ENCODE measurements around the gene SNPH.
"Not testable (repeated sequence)": the region's sequence is repeated elsewhere in the genome, so short reads cannot be mapped to it uniquely, and the experiment has no call there.

The SNPH gene

GRCh38 chr20:1247689-1248088 lies 18.4 kb upstream of the SNPH start:
- TF ChIP-seq SUZ12 (IDR thresholded peaks at IDR 0.05; ENCODE audit: extremely low read depth, insufficient read depth, insufficient read length), result no peak
- TF ChIP-seq ZNF274 (IDR thresholded peaks at IDR 0.05; ENCODE audit: low read depth, low read length), result no peak
- no peak for TF ChIP-seq YY1 (IDR thresholded peaks at IDR 0.05; ENCODE audit: insufficient read depth, insufficient read length)
- H3K27me3 ChIP-seq (ENCODE audit: insufficient read depth, insufficient read length), result no peaks in the 10 kb centered on the region

GRCh38 chr20:1250282-1250681 lies 15.8 kb upstream of the SNPH start:
- H3K27me3 ChIP-seq (ENCODE audit: insufficient read depth, insufficient read length); H3K4me3 ChIP-seq (ENCODE audit: insufficient read length, low read depth); H3K9me3 ChIP-seq (ENCODE audit: insufficient read depth, low read length); DNase-seq (ENCODE audit: low read depth, low spot score); H3K9ac ChIP-seq (ENCODE audit: insufficient read length, low read depth); H3K4me1 ChIP-seq (ENCODE audit: insufficient read depth, insufficient read length); H3K36me3 ChIP-seq (ENCODE audit: insufficient read depth, insufficient read length, low read length): not testable (repeated sequence)

More at GRCh38 chr20:1247689-1248088, 18.4 kb upstream of the SNPH start:
- DNase-seq (ENCODE audit: low read depth, low spot score), result no peak
- Histone ChIP-seq H3K4me3 (ENCODE audit: insufficient read length, low read depth) (no peak overlapping the region), H3K9me3 (ENCODE audit: insufficient read depth, low read length) (no peaks in the 10 kb centered on the region), H3K36me3 (ENCODE audit: insufficient read depth, insufficient read length, low read length) (no peaks in the 10 kb centered on the region), H3K4me1 (ENCODE audit: insufficient read depth, insufficient read length) (no peaks in the 10 kb centered on the region), H3K9ac (ENCODE audit: insufficient read length, low read depth) (no peak overlapping the region)

- TF ChIP-seq SUZ12 (IDR thresholded peaks at IDR 0.05; ENCODE audit: extremely low read depth, insufficient read depth, insufficient read length) (no peak), YY1 (IDR thresholded peaks at IDR 0.05; ENCODE audit: insufficient read depth, insufficient read length) (no peak), ZNF274 (IDR thresholded peaks at IDR 0.05; ENCODE audit: low read depth, low read length) (no peak)
- Histone ChIP-seq H3K9me3 (ENCODE audit: insufficient read depth, low read length) (peaks cover 6% of the 10 kb centered on the region; the same call in 1 of the 2 replicates), H3K4me3 (ENCODE audit: insufficient read length, low read depth) (no peak overlapping the region), H3K36me3 (ENCODE audit: insufficient read depth, insufficient read length, low read length) (no peaks in the 10 kb centered on the region), H3K4me1 (ENCODE audit: insufficient read depth, insufficient read length) (no peaks in the 10 kb centered on the region), H3K27me3 (ENCODE audit: insufficient read depth, insufficient read length) (peaks cover 4% of the 10 kb centered on the region), H3K9ac (ENCODE audit: insufficient read length, low read depth) (no peak overlapping the region)
- no peak for DNase-seq (ENCODE audit: low read depth, low spot score)
Measured at GRCh38 chr20:1252416-1252815, 13.7 kb upstream of the SNPH start.

GRCh38 chr20:1254254-1254653 lies 11.8 kb upstream of the SNPH start:
- H3K9ac ChIP-seq (ENCODE audit: insufficient read length, low read depth), result no peak overlapping the region
- H3K4me3 ChIP-seq (ENCODE audit: insufficient read length, low read depth), result no peak overlapping the region
- DNase-seq (ENCODE audit: low read depth, low spot score), result no peak
- no peaks in the 10 kb centered on the region for H3K36me3 ChIP-seq (ENCODE audit: insufficient read depth, insufficient read length, low read length)
- TF ChIP-seq ZNF274 (IDR thresholded peaks at IDR 0.05; ENCODE audit: low read depth, low read length) (no peak), SUZ12 (IDR thresholded peaks at IDR 0.05; ENCODE audit: extremely low read depth, insufficient read depth, insufficient read length) (no peak), YY1 (IDR thresholded peaks at IDR 0.05; ENCODE audit: insufficient read depth, insufficient read length) (no peak)
- peaks cover 6% of the 10 kb centered on the region; the same call in 1 of the 2 replicates for H3K9me3 ChIP-seq (ENCODE audit: insufficient read depth, low read length)
- H3K27me3 ChIP-seq (ENCODE audit: insufficient read depth, insufficient read length), result peaks cover 15% of the 10 kb centered on the region
- H3K4me1 ChIP-seq (ENCODE audit: insufficient read depth, insufficient read length), result no peaks in the 10 kb centered on the region

- no peaks in the 10 kb centered on the region for H3K4me1 ChIP-seq (ENCODE audit: insufficient read depth, insufficient read length)
- TF ChIP-seq ZNF274 (IDR thresholded peaks at IDR 0.05; ENCODE audit: low read depth, low read length), result no peak
- no peak for TF ChIP-seq YY1 (IDR thresholded peaks at IDR 0.05; ENCODE audit: insufficient read depth, insufficient read length)
- H3K9me3 ChIP-seq (ENCODE audit: insufficient read depth, low read length), result peaks cover 6% of the 10 kb centered on the region; the same call in 1 of the 2 replicates
- H3K27me3 ChIP-seq (ENCODE audit: insufficient read depth, insufficient read length), result peaks cover 19% of the 10 kb centered on the region
- H3K9ac ChIP-seq (ENCODE audit: insufficient read length, low read depth), result no peak overlapping the region
- H3K36me3 ChIP-seq (ENCODE audit: insufficient read depth, insufficient read length, low read length), result no peaks in the 10 kb centered on the region
- DNase-seq (ENCODE audit: low read depth, low spot score), result no peak
- no peak overlapping the region for H3K4me3 ChIP-seq (ENCODE audit: insufficient read length, low read depth)
Measured at GRCh38 chr20:1255675-1256074, 10.4 kb upstream of the SNPH start.

- Histone ChIP-seq H3K9me3 (ENCODE audit: insufficient read depth, low read length) (0 out of 2 replicates have a peak, but pooled peaks cover 5% of the 10 kb centered on the region), H3K9ac (ENCODE audit: insufficient read length, low read depth) (no peak overlapping the region), H3K4me1 (ENCODE audit: insufficient read depth, insufficient read length) (peaks cover 3% of the 10 kb centered on the region), H3K36me3 (ENCODE audit: insufficient read depth, insufficient read length, low read length) (no peaks in the 10 kb centered on the region), H3K4me3 (ENCODE audit: insufficient read length, low read depth) (no peak overlapping the region), H3K27me3 (ENCODE audit: insufficient read depth, insufficient read length) (peaks cover 8% of the 10 kb centered on the region)
- TF ChIP-seq ZNF274 (IDR thresholded peaks at IDR 0.05; ENCODE audit: low read depth, low read length) (no peak), SUZ12 (IDR thresholded peaks at IDR 0.05; ENCODE audit: extremely low read depth, insufficient read depth, insufficient read length) (no peak), YY1 (IDR thresholded peaks at IDR 0.05; ENCODE audit: insufficient read depth, insufficient read length) (no peak)
- no peak for DNase-seq (ENCODE audit: low read depth, low spot score)
Measured at GRCh38 chr20:1263853-1264252, 2.2 kb upstream of the SNPH start.

GRCh38 chr20:1264727-1265126 lies 1.4 kb upstream of the SNPH start:
- Histone ChIP-seq H3K27me3 (ENCODE audit: insufficient read depth, insufficient read length) (peaks cover 8% of the 10 kb centered on the region), H3K4me1 (ENCODE audit: insufficient read depth, insufficient read length) (peaks cover 3% of the 10 kb centered on the region), H3K9me3 (ENCODE audit: insufficient read depth, low read length) (0 out of 2 replicates have a peak, but pooled peaks cover 5% of the 10 kb centered on the region), H3K9ac (ENCODE audit: insufficient read length, low read depth) (no peak overlapping the region), H3K36me3 (ENCODE audit: insufficient read depth, insufficient read length, low read length) (peaks cover 2% of the 10 kb centered on the region), H3K4me3 (ENCODE audit: insufficient read length, low read depth) (no peak overlapping the region)
- no peak for DNase-seq (ENCODE audit: low read depth, low spot score)
- no peak for TF ChIP-seq ZNF274 (IDR thresholded peaks at IDR 0.05; ENCODE audit: low read depth, low read length)
- no peak for TF ChIP-seq SUZ12 (IDR thresholded peaks at IDR 0.05; ENCODE audit: extremely low read depth, insufficient read depth, insufficient read length)
- no peak for TF ChIP-seq YY1 (IDR thresholded peaks at IDR 0.05; ENCODE audit: insufficient read depth, insufficient read length)
